Neuronal stem cell (in vitro differentiated cells): ENCODE results near the gene SIGLEC10.

ENCODE experiments used
- DNase-seq: peaks from one replicate; pipeline ENCODE4 v3.0.0-alpha.2; 2013; ENCODE audit warnings: low spot score
- H2AFZ ChIP-seq: one replicate; pipeline ENCODE4 v1.6.1; 2013; ENCODE audit warnings: mild to moderate bottlenecking, low read length, inconsistent platforms
- H2AK5ac ChIP-seq: 2 replicates; pipeline ENCODE4 v1.6.1; 2013; ENCODE audit warnings: low read depth, mild to moderate bottlenecking, inconsistent platforms, low read length, moderate library complexity, mixed read lengths
- H2BK120ac ChIP-seq: 2 replicates; pipeline ENCODE4 v1.6.1; 2013; ENCODE audit warnings: low read depth, mild to moderate bottlenecking, inconsistent platforms, low read length, moderate library complexity, mixed read lengths
- H2BK12ac ChIP-seq: one replicate; pipeline ENCODE4 v1.6.1; 2013; ENCODE audit warnings: low read length, inconsistent platforms
- H2BK15ac ChIP-seq: 2 replicates; pipeline ENCODE4 v1.6.1; 2013; ENCODE audit warnings: mild to moderate bottlenecking, low read length, inconsistent platforms, mixed read lengths
- H2BK5ac ChIP-seq: one replicate; pipeline ENCODE4 v1.6.1; 2013; ENCODE audit warnings: inconsistent platforms, mild to moderate bottlenecking, low read length, moderate library complexity
- H3K14ac ChIP-seq: one replicate; pipeline ENCODE4 v1.6.1; 2013; ENCODE audit warnings: low read length, inconsistent platforms
- H3K18ac ChIP-seq: 2 replicates; pipeline ENCODE4 v1.6.1; 2013; ENCODE audit warnings: low read length, inconsistent platforms
- H3K23ac ChIP-seq: 2 replicates; pipeline ENCODE4 v1.6.1; 2013; ENCODE audit warnings: low read depth, mild to moderate bottlenecking, mixed read lengths, low read length, inconsistent platforms; ENCODE audit not compliant: poor library complexity
- H3K27ac ChIP-seq: replicated peaks from 3 replicates; pipeline ENCODE4 v1.5.1; 2013; ENCODE audit warnings: low read length, inconsistent platforms
- H3K27me3 ChIP-seq, 3 experiments: 2 replicates each; pipeline ENCODE4 v1.6.1; 2013; ENCODE audit warnings: low read length in 3 of 3, mild to moderate bottlenecking in 2 of 3, inconsistent platforms in 1 of 3, low read depth in 1 of 3, mixed read lengths in 1 of 3, moderate library complexity in 1 of 3; ENCODE audit not compliant: control insufficient read depth in 3 of 3, insufficient read depth in 3 of 3
- H3K36me3 ChIP-seq, 2 donors: replicated peaks in 1 of 2; 2 replicates each; pipeline ENCODE4 v1.6.1; 2013; ENCODE audit warnings: low read length in 2 of 2; ENCODE audit not compliant: control insufficient read depth in 2 of 2, insufficient read depth in 2 of 2
- H3K4ac ChIP-seq: 2 replicates; pipeline ENCODE4 v1.6.1; 2013; ENCODE audit warnings: inconsistent platforms, mild to moderate bottlenecking, low read length, moderate library complexity
- H3K4me1 ChIP-seq, 2 donors: 1 replicate in 1 of 2; 2 replicates in 1 of 2; pipeline ENCODE4 v1.6.1; 2013; ENCODE audit warnings: low read length in 2 of 2, low read depth in 1 of 2; ENCODE audit not compliant: control insufficient read depth in 2 of 2, insufficient read depth in 1 of 2
- H3K4me2 ChIP-seq: one replicate; pipeline ENCODE4 v1.6.1; 2013; ENCODE audit warnings: mild to moderate bottlenecking, low read length, inconsistent platforms; ENCODE audit not compliant: insufficient read depth, poor library complexity, severe bottlenecking
- H3K4me3 ChIP-seq, 2 donors: 2 replicates each; pipeline ENCODE4 v1.5.1; 2013; ENCODE audit warnings: low read length in 2 of 2, mild to moderate bottlenecking in 2 of 2, inconsistent platforms in 1 of 2, moderate library complexity in 1 of 2
- H3K79me1 ChIP-seq: one replicate; pipeline ENCODE4 v1.6.1; 2013; ENCODE audit warnings: low read depth, mild to moderate bottlenecking, inconsistent platforms, low read length, moderate library complexity
- H3K9ac ChIP-seq: one replicate; pipeline ENCODE4 v1.6.1; 2013; ENCODE audit warnings: mild to moderate bottlenecking, low read depth, low read length, inconsistent platforms; ENCODE audit not compliant: poor library complexity
- H3K9me3 ChIP-seq, 2 donors: replicated peaks in 1 of 2; 2 replicates each; pipeline versions ENCODE3 to v1.6.1; 2013; ENCODE audit warnings: low read length in 2 of 2, mild to moderate bottlenecking in 2 of 2, inconsistent platforms in 1 of 2, low read depth in 1 of 2, mixed read lengths in 1 of 2, moderate library complexity in 1 of 2; ENCODE audit not compliant: control insufficient read depth in 2 of 2, insufficient read depth in 1 of 2
- H4K8ac ChIP-seq: one replicate; pipeline ENCODE4 v1.6.1; 2013; ENCODE audit warnings: low read depth, mild to moderate bottlenecking, inconsistent platforms, low read length, moderate library complexity
- H4K91ac ChIP-seq: one replicate; pipeline ENCODE4 v1.6.1; 2013; ENCODE audit warnings: low read length, low read depth, mild to moderate bottlenecking, inconsistent platforms; ENCODE audit not compliant: poor library complexity
- WGBS, 2 donors: extraction: QIAGEN DNeasy Blood & Tissue Kit; methylation state at CpG; one replicate each; pipeline ENCODE4 v1.1.7; 2013; ENCODE audit warnings: missing lambda C conversion rate in 2 of 2, mixed read lengths in 1 of 2; ENCODE audit not compliant: insufficient read length in 2 of 2, insufficient replicate concordance in 1 of 2; ENCODE audit errors: extremely low coverage in 2 of 2; 5-methylcytosine and 5-hydroxymethylcytosine counted together

The SIGLEC10 gene

DNA sequence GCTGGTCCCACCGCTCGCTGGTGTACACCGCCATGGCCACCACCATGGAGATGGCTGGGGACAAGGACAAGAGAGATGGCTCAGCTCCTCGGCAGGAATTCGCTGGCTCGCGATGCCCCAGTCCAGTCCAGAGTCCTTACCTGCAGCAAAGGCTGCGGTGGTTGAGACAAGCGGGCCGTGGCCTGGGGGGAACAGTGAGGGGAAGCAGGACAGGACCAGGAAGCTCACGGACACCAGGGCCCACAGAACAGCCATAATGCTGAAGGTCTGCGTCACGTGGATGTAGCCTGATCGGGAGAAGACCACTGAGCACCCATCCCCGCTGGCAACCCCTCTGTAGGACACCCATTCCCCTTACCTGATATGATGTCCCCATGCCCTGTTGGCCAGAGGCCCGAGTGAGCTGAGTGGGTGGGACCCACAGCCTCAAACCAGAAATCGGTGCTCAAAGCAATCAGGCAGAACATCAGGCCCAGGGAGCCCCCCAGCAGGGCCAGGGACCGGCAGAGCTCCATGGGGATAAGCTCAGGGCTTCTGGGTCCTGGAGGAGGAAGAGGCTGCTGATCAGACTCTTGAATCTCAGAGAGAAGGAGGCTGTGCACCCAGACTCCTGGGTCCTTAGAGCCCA is 45.3 kb downstream of the SIGLEC10 start:
- Histone ChIP-seq H3K27me3 (peaks cover 0 to 23% (median 0%) of the 10 kb centered on the region in 3 experiments), H3K36me3 (no peaks in the 10 kb centered on the region), H3K18ac (peak overlapping the region; percentile 3), H2BK15ac (peak overlapping the region; percentile 85), H3K4me2 (no peak overlapping the region), H3K9ac (peak overlapping the region; percentile 84), H3K4ac (no peak overlapping the region), H2BK12ac (peak overlapping the region; percentile 73), H4K8ac (no peak overlapping the region), H2BK120ac (no peak overlapping the region), H4K91ac (peak overlapping the region; percentile 57), H2AK5ac (peak overlapping the region; percentile 92), H3K9me3 (no peaks in the 10 kb centered on the region), H3K79me1 (peaks cover 2% of the 10 kb centered on the region), H2AFZ (no peak overlapping the region), H3K4me1 (peaks cover 6 to 8% of the 10 kb centered on the region in 2 donors), H2BK5ac (peak overlapping the region; percentile 57), H3K23ac (no peak overlapping the region), H3K14ac (no peak overlapping the region), H3K4me3 (no peak overlapping the region), H3K27ac (no peak overlapping the region)
- WGBS, 2 donors: no CpG with 5 or more reads among the region's 18 CpGs
- DNase-seq: no peak

DNA sequence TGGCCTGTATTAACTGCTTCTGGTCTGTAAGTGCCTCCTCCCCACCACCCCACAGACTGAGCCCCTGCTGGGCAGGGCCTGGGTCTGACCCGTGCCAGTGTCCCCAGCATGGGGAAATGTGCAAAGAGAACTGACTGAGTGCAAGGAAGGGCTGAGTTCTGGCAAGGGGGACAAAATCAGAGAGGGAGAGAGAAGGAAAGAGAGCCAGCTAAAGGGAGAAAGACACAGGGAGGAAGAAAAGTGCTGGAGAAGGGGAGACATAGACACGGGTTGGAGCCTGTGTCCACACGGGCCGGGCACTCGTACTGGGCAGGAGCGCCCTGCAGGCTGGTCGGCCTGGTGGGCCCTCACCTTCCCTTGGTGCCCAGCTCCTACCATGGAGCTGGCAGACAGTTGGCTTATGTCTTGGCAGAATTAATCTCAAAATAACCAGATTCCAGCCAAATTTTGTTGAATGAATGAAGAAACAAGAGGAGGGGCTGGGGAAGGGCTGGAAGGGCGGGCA is 46.2 kb downstream of the SIGLEC10 start:
- H2BK12ac ChIP-seq: peak overlapping the region; percentile 10
- no peak overlapping the region for H3K4me3 ChIP-seq
- no peak overlapping the region for H3K4me2 ChIP-seq
- no peaks in the 10 kb centered on the region for H3K36me3 ChIP-seq
- no peak overlapping the region for H2BK5ac ChIP-seq
- H3K27ac ChIP-seq: no peak overlapping the region
- no peak overlapping the region for H4K91ac ChIP-seq
- no peak for DNase-seq
- peaks cover 0 to 23% (median 0%) of the 10 kb centered on the region in 3 experiments for H3K27me3 ChIP-seq
- no peak overlapping the region for H3K4ac ChIP-seq
- peak overlapping the region; percentile 85 for H2BK15ac ChIP-seq
- H2BK120ac ChIP-seq: no peak overlapping the region
- peaks cover 6 to 8% of the 10 kb centered on the region in 2 donors for H3K4me1 ChIP-seq
- no CpG with 5 or more reads among the region's 8 CpGs for WGBS, 2 donors
- no peak overlapping the region for H4K8ac ChIP-seq
- no peak overlapping the region for H3K9ac ChIP-seq
- no peaks in the 10 kb centered on the region for H3K9me3 ChIP-seq
- no peak overlapping the region for H3K18ac ChIP-seq
- H3K14ac ChIP-seq: no peak overlapping the region
- peaks cover 4% of the 10 kb centered on the region for H3K79me1 ChIP-seq
- peak overlapping the region; percentile 65 for H3K23ac ChIP-seq
- no peak overlapping the region for H2AFZ ChIP-seq
- no peak overlapping the region for H2AK5ac ChIP-seq

DNA sequence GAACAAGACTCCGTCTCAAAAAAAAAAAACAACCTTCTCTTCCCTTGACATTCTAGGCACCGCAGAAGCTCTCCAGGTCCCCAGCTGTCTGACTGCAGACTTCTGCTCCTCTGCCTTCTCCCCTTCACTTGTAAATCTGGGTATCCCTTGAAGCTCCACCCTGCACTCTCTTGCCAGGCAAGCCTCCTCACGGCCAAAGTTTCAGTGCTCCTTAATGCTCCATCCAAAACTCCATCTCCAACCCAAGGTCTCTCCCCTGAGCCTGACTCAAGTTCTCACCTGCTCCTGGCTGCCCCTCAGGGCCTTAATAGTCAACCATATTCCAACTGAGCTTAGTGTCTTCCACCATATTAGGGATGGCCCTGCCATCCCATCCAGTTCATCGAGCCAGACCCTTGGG is 47.2 kb downstream of the SIGLEC10 start:
- H3K36me3 ChIP-seq: no peaks in the 10 kb centered on the region
- H4K8ac ChIP-seq: no peak overlapping the region
- no peak overlapping the region for H3K14ac ChIP-seq
- no CpG with 5 or more reads among the region's 4 CpGs for WGBS, 2 donors
- no peak overlapping the region for H2BK12ac ChIP-seq
- H2AK5ac ChIP-seq: no peak overlapping the region
- peaks cover 4% of the 10 kb centered on the region for H3K79me1 ChIP-seq
- no peak overlapping the region for H3K23ac ChIP-seq
- no peak overlapping the region for H2BK5ac ChIP-seq
- H3K4me2 ChIP-seq: no peak overlapping the region
- H2BK15ac ChIP-seq: no peak overlapping the region
- H3K18ac ChIP-seq: no peak overlapping the region
- H2AFZ ChIP-seq: no peak overlapping the region
- no peak overlapping the region for H3K27ac ChIP-seq
- no peak overlapping the region for H3K9ac ChIP-seq
- no peaks in the 10 kb centered on the region for H3K9me3 ChIP-seq
- no peak overlapping the region for H4K91ac ChIP-seq
- peaks cover 0 to 23% (median 0%) of the 10 kb centered on the region in 3 experiments for H3K27me3 ChIP-seq
- no peak overlapping the region for H2BK120ac ChIP-seq
- H3K4me1 ChIP-seq: peaks cover 10 to 15% of the 10 kb centered on the region in 2 donors
- no peak for DNase-seq
- no peak overlapping the region for H3K4me3 ChIP-seq
- no peak overlapping the region for H3K4ac ChIP-seq

DNA sequence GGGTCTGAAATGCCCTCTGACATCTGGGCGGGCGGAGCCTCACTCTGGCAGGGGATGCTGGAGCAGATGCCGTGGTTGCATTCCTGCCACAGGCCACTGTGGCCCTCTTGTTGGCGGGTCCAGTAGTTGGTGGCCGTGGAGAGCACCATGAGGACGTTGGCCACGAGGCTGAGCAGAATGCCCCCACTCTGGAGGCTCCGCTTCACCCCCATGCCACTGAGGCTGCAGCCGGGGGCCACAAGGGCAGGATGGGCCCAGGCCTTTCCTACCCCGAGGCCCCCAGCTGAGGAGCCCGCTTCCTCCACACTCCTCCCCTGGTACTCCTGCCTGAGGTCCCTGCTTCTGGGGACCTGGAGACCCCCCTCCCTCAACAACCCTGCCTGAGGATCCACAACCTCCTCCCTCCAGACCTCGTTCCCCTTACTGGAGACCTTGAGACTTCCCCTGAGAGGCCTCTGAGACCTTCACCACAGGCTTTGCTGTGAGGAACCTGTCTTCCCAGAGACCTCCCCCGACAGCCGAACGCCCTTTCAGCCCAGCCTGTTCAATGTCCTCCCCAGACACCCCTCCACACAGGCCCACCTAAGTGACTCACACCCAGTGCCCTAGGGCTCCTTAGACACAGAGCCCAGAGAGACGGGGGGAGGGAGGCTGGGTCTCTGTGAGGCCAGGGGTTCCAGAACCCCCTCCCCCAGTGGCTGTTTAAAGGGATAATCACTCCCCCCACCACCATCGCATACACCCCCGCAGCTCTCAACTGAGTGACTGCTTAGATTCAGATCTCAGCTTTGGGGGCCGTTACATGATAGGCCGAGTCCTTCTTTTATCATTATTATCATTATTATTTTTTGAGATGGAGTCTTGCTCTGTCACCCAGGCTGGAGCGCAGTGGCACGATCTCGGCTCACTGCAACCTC is 48.8 kb downstream of the SIGLEC10 start, which contains the start of gene CLDND2:
Gene CLDND2, minus strand, starts transcription at position 638 of the 917 bp plus-strand sequence. Its CDS starts 426 bp downstream, at position 212.
- Histone ChIP-seq H2BK120ac (peak within 1 kb of the TSS; percentile 97), H3K9ac (peak within 1 kb of the TSS; percentile 98), H3K4me3 (peak within 1 kb of the TSS; percentile 70 to 89), H3K23ac (peak within 1 kb of the TSS; percentile 100), H4K91ac (peak within 1 kb of the TSS; percentile 72), H2AFZ (peak within 1 kb of the TSS; percentile 98), H2BK15ac (peak within 1 kb of the TSS; percentile 79), H4K8ac (peak within 1 kb of the TSS; percentile 93), H3K36me3 (no peaks in the 10 kb centered on the region), H3K4me1 (peaks cover 12 to 15% of the 10 kb centered on the region in 2 donors), H3K4ac (peak within 1 kb of the TSS; percentile 85), H2AK5ac (peak within 1 kb of the TSS; percentile 99), H2BK12ac (peak within 1 kb of the TSS; percentile 90), H3K4me2 (peak within 1 kb of the TSS; percentile 89), H3K9me3 (no peaks in the 10 kb centered on the region), H3K27ac (peak within 1 kb of the TSS; percentile 95), H3K27me3 (peaks cover 0 to 18% (median 0%) of the 10 kb centered on the region in 3 experiments), H3K14ac (peak within 1 kb of the TSS; percentile 90), H2BK5ac (peak within 1 kb of the TSS; percentile 98), H3K18ac (peak within 1 kb of the TSS; percentile 99), H3K79me1 (peaks cover 4% of the 10 kb centered on the region)
- DNase-seq: no peak
- WGBS, 2 donors: no CpG with 5 or more reads among the region's 23 CpGs
